ENCODE measurements around the gene DNAJC15.
"Not testable (repeated sequence)": the region's sequence is repeated elsewhere in the genome, so short reads cannot be mapped to it uniquely, and the experiment has no call there.

Gene DNAJC15

DNA sequence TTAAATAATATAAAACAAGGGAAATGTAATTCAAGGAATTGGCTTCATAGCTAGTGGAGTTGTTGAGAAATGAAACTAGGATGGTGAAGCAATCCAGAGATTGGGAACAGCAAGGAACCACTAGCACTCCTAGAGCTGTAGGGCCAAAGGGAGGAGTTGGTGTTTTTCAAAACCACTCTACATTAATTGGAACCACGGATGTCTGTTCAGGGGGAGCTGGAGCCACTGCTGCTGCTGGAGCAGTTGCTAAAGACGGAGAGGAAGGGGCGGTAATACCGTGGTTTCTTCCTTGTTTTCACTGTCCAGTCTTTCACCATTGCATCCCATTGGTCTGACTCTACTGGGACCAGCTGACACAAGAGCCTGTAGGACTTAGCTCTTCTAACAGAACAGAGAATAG is 8.5 kb downstream of the DNAJC15 start:
- TF ChIP-seq, protein P1, sequence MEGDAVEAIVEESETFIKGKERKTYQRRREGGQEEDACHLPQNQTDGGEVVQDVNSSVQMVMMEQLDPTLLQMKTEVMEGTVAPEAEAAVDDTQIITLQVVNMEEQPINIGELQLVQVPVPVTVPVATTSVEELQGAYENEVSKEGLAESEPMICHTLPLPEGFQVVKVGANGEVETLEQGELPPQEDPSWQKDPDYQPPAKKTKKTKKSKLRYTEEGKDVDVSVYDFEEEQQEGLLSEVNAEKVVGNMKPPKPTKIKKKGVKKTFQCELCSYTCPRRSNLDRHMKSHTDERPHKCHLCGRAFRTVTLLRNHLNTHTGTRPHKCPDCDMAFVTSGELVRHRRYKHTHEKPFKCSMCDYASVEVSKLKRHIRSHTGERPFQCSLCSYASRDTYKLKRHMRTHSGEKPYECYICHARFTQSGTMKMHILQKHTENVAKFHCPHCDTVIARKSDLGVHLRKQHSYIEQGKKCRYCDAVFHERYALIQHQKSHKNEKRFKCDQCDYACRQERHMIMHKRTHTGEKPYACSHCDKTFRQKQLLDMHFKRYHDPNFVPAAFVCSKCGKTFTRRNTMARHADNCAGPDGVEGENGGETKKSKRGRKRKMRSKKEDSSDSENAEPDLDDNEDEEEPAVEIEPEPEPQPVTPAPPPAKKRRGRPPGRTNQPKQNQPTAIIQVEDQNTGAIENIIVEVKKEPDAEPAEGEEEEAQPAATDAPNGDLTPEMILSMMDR (IDR thresholded peaks at IDR 0.05; ENCODE audit: insufficient read depth, low read depth, low read length, missing control alignments), result no peak
- H3K4me3 ChIP-seq (ENCODE audit: low read depth, low read length), result no peak overlapping the region
- DNase-seq (ENCODE audit: low read depth), result no peak

DNA sequence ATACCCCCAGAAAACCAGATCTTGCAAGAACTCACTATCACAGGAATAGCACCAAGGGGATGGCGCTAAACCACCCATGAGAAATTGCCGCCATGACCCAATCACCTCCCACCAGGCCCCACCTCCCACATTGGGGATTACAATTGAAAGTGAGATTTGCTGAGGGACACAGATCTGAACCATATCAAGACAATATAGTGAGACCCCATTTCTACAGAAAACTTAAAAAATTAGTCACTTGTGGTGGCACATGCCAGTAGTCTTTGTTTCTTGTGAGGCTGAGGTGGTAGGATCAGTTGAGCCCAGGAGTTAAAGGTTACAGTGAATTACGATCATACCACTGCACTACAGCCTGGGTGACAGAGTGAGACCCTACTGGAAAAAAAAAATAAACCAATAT is 9.7 kb downstream of the DNAJC15 start:
- DNase-seq (ENCODE audit: low read depth), result no peak
- TF ChIP-seq, protein P1 (IDR thresholded peaks at IDR 0.05; ENCODE audit: insufficient read depth, low read depth, low read length, missing control alignments), result no peak
- H3K4me3 ChIP-seq (ENCODE audit: low read depth, low read length), result no peak overlapping the region

DNA sequence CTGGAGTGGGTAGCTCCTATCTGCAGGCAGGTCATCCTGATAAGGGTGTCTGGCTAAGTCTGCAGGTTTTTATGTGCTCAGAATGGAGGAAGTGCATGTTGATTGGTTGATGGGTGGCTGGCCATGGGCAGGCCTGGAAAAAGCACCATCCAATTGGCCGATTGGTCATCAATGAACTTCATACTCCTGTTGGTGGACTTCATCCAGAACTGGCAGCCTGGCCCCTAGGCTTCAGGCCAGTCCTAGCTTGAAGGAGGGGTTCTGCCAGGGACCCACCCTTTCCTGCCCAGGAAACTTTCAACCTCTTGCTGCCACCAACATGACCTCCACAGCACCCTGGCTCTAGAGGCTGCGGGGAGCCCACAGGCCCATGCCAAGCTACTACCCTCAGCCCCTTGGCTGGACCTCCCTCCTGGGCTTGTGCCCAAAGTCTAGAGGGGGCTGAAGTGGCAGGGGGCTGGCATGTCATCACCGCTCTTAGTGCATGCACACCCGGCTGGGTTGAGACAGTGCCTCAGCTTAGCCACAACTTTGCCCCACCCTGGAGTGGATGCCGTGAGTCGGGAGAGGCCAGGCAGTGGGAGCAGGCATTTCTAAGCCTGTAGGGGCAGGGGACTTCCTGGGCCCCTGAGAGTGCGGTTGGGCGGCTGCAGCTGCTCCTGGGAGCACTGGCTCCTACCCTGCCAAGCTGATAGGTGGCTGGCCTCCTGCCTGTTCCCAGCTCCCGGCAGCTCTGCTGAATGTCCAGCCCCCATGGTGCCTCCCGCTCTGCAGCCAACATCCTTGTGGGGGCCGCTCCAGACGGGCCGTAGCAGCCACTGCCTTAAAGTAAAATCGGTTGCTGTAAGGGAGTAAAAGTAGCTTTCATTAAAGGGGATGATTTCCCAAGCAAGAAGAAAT is 13.2 kb downstream of the DNAJC15 start:
- DNase-seq (ENCODE audit: low read depth), result no peak
- no peak overlapping the region for H3K4me3 ChIP-seq (ENCODE audit: low read depth, low read length)
- TF ChIP-seq, protein P1 (IDR thresholded peaks at IDR 0.05; ENCODE audit: insufficient read depth, low read depth, low read length, missing control alignments), result no peak

DNA sequence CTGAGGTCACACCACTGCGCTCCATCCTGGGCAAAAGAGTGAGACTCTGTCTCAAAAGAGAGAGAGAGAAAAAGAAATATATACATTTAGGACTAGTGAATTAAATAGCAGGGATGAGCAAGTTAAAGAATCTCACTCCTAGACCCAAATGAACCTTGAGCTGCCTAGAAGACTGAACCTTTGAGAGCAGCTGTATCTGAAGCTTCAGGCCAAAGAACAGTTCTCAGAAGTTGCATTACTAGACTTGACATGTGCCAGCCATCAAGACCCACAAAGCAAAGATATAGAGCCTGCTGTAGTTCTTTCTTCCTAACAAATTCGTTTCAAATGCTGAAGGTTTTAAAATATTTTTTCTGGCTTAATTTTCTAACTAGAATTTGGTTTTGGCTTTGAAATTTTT is 16.6 kb downstream of the DNAJC15 start:
- DNase-seq (ENCODE audit: low read depth), result no peak
- no peak overlapping the region for H3K4me3 ChIP-seq (ENCODE audit: low read depth, low read length)
- TF ChIP-seq, protein P1 (IDR thresholded peaks at IDR 0.05; ENCODE audit: insufficient read depth, low read depth, low read length, missing control alignments), result no peak

DNA sequence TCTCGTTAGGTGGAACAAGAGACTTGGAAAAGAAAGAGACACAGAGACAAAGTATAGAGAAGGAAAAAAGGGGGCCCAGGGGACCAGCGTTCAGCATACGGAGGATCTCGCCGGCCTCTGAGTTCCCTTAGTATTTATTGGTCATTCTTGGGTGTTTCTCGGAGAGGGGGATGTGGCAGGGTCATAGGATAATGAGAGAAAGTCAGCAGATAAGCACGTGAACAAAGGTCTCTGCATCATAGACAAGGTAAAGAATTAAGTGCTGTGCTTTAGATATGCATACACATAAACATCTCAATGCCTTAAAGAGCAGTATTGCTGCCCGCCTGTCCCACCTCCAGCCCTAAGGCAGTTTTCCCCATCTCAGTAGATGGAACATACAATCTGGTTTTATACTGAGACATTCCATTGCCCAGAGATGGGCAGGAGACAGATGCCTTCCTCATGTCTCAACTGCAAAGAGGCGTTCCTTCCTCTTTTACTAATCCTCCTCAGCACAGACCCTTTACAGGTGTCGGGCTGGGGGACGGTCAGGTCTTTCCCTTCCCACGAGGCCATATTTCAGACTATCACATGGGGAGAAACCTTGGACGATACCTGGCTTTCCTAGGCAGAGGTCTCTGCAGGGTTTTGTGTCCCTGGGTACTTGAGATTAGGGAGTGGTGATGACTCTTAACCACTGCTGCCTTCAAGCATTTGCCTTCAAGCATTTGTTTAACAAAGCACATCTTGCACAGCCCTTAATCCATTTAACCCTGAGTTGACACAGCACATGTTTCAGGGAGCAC is 17.4 kb downstream of the DNAJC15 start:
- DNase-seq (ENCODE audit: low read depth); H3K4me3 ChIP-seq (ENCODE audit: low read depth, low read length): not testable (repeated sequence)

DNA sequence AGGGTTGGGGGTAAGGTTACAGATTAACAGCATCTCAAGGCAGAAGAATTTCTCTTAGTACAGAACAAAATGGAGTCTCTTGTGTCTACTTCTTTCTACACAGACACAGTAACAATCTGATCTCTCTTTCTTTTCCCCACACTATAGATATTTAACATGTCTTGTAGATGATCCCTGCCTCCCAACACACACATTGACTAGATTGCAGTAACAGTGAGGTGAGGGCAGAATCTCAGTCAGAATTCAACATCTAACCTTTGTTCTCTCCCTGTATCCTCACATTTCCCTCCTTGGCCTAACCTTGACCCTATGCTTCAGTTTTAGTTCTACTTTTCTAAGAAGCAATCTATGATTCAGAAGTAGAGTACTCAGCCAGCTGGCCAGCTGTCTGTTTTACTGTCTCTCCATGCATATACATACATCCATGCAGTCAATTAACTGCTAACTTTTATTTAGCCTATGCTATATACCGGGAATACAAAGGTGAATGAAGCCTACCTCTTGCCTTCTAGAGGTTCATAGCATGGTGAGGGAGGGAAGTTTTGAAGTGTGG is 18.1 kb downstream of the DNAJC15 start:
- no peak overlapping the region for H3K4me3 ChIP-seq (ENCODE audit: low read depth, low read length)
- peak; percentile 50 for DNase-seq (ENCODE audit: low read depth)
- TF ChIP-seq, protein P1 (IDR thresholded peaks at IDR 0.05; ENCODE audit: insufficient read depth, low read depth, low read length, missing control alignments), result no peak

DNA sequence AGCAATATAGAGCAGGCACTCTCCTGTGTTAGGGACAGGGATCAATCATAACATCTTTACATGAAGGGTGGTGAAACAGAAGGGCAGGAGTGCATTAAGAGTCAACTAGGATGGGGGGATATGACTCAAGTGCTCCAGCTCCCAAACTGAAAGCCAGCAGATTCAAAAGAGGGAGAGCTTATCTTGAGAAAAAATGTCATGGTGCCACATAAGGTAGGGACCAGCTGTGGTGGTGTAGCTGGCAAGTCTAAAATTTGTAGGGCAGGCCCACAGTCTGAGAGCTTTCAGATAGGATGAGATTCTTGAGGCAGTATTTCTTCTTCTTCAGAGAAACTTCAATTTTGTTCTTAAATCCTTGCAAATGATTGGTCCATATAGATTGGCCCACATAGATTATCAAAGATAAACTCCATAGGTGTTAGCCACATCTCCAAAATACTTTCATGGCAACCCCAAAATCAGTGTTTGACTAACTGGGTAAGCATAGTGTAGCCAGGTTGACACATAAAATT is 19.1 kb downstream of the DNAJC15 start:
- peak; percentile 41 for DNase-seq (ENCODE audit: low read depth)
- no peak overlapping the region for H3K4me3 ChIP-seq (ENCODE audit: low read depth, low read length)
- TF ChIP-seq, protein P1 (IDR thresholded peaks at IDR 0.05; ENCODE audit: insufficient read depth, low read depth, low read length, missing control alignments), result no peak
